ENCODE data around the gene CTNNBL1. TPM values are rescaled to one million over a fixed set of nuclear protein-coding genes. Genes with fewer than 3 reads are reported as not detected.

Gene CTNNBL1
- total RNA-seq, 1 experiment from 2014 or later, result 64.4 TPM

GRCh38 chr20:37859406-37860171 is 165.8 kb downstream of the CTNNBL1 start (continued):
- TF ChIP-seq FOXP4 (CRISPR knock-in tag; IDR thresholded peaks at IDR 0.05) (no peak), USF2 (CRISPR knock-in tag; IDR thresholded peaks at IDR 0.05) (no peak), ZNF121 (CRISPR knock-in tag; IDR thresholded peaks at IDR 0.05) (no peak), NR3C1 (CRISPR knock-in tag; conservative IDR thresholded peaks at IDR 0.05; ENCODE audit: low read depth) (no peak)

- CTCF ChIA-PET, result no interaction called here
- POLR2A ChIA-PET, result no interaction called here
- DNase-seq (ENCODE audit: low spot score) (no peak), ATAC-seq (no peak)
- Mint-ChIP-seq H3K4me3 (no peak overlapping the region), H3K27me3 (ENCODE audit: low read depth) (no peaks in the 10 kb centered on the region), H3K27ac (no peak overlapping the region), H3K36me3 (peaks cover 13% of the 10 kb centered on the region), H3K4me1 (peaks cover 5% of the 10 kb centered on the region), H3K9me3 (no peaks in the 10 kb centered on the region)
- TF ChIP-seq NR3C1 (CRISPR knock-in tag; conservative IDR thresholded peaks at IDR 0.05; ENCODE audit: low read depth) (no peak), E2F5 (CRISPR knock-in tag; IDR thresholded peaks at IDR 0.05) (no peak), AFF4 (CRISPR knock-in tag; IDR thresholded peaks at IDR 0.05; ENCODE audit: borderline replicate concordance) (no peak), ZBTB21 (CRISPR knock-in tag; IDR thresholded peaks at IDR 0.05; ENCODE audit: borderline replicate concordance) (no peak), ZNF671 (CRISPR knock-in tag; IDR thresholded peaks at IDR 0.05) (no peak), ATF1 (CRISPR knock-in tag; IDR thresholded peaks at IDR 0.05) (no peak), MAX (CRISPR knock-in tag; IDR thresholded peaks at IDR 0.05) (no peak), FOXK1 (CRISPR knock-in tag; IDR thresholded peaks at IDR 0.05) (no peak), TCF7 (CRISPR knock-in tag; IDR thresholded peaks at IDR 0.05; ENCODE audit: low read depth) (no peak), CDX4 (CRISPR knock-in tag; IDR thresholded peaks at IDR 0.05; ENCODE audit: borderline replicate concordance) (no peak), ZNF423 (CRISPR knock-in tag; IDR thresholded peaks at IDR 0.05) (no peak), MYBL2 (CRISPR knock-in tag; IDR thresholded peaks at IDR 0.05) (no peak), ZNF532 (CRISPR knock-in tag; IDR thresholded peaks at IDR 0.05; ENCODE audit: borderline replicate concordance) (no peak), ZNF396 (CRISPR knock-in tag; IDR thresholded peaks at IDR 0.05; ENCODE audit: borderline replicate concordance) (no peak), OVOL2 (CRISPR knock-in tag; IDR thresholded peaks at IDR 0.05; ENCODE audit: borderline replicate concordance) (no peak), ZNF512 (CRISPR knock-in tag; IDR thresholded peaks at IDR 0.05; ENCODE audit: borderline replicate concordance) (no peak)
These were observed 169.5 kb downstream of the CTNNBL1 start for GRCh38 chr20:37863289-37863688.
